Activated T-cell treated with anti-CD3 and anti-CD28 coated beads, Interleukin-2, amount 50 U/mL, for 24 hours (primary cell): ENCODE data around the gene AQR.
"Not testable (repeated sequence)": the region's sequence is repeated elsewhere in the genome, so short reads cannot be mapped to it uniquely, and the experiment has no call there.

Experiments
- DNase-seq: peaks from one replicate; pipeline ENCODE4 v3.0.0-alpha.2; 2020
- H3K27ac Mint-ChIP-seq: 2 replicates; pipeline ENCODE4 v1.8.0; 2020; ENCODE audit warnings: mild to moderate bottlenecking, mixed read lengths
- H3K27me3 Mint-ChIP-seq: 2 replicates; pipeline ENCODE4 v1.8.0; 2020; ENCODE audit warnings: mixed read lengths
- H3K36me3 Mint-ChIP-seq: 2 replicates; pipeline ENCODE4 v1.8.0; 2020; ENCODE audit warnings: low read depth, mixed read lengths
- H3K4me1 Mint-ChIP-seq: 2 replicates; pipeline ENCODE4 v1.8.0; 2020; ENCODE audit warnings: low read depth, mixed read lengths
- H3K4me3 Mint-ChIP-seq: 2 replicates; pipeline ENCODE4 v1.8.0; 2020; ENCODE audit warnings: mild to moderate bottlenecking, moderate library complexity, mixed read lengths
- H3K9me3 Mint-ChIP-seq: 2 replicates; pipeline ENCODE4 v1.8.0; 2020; ENCODE audit warnings: mixed read lengths

Gene AQR

DNA sequence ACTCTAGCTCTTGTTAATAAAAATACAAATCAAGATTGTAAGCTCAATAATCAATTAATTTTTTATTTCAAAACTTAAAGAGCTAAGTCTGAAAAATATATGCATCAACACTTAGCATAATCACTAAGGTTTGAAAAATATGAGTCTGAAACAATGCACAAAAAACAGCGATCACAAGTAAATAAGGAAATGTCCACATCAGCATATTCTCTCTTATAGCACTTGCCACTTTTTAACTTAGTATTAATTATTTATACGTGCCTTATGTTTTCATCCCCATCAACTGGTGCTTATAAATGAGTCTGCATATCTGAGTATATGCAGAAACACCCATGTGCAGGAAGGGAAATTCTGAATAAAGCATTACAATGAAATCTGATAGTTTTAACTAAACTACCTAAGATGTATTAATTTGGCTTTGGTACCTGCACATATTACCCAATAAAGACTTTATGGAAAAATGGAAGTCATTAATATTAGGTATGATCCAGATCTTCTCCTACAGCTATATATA, 28.3 kb downstream of the AQR start:
- peaks cover 90% of the 10 kb centered on the region for H3K36me3 Mint-ChIP-seq

DNA sequence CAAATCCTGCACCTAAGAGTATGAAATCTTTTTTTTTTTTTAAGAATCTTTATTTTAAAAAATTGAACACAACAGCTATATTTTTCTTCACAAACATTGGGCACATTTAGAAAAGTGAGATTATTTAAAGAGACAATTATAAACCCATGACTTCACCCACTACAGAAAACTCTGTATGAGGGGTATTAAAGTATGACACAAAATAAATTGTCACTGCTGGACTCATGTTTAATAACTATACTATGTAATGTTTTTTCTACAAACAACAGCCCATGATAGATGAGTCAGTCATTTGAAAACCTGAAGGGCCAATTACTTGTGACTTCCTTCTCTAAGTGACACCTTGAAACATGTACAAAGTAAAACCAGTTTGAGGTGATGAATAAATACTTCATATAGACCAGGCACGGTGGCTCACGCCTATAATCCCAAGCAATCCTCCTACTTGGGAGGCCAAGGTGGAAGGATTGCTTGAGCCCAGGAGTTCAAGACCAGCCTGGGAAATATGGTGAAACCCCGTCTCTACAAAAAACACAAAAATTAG, 36.0 kb downstream of the AQR start:
- no peaks in the 10 kb centered on the region for H3K4me1 Mint-ChIP-seq
- DNase-seq: no peak
- peaks cover 89% of the 10 kb centered on the region for H3K36me3 Mint-ChIP-seq
- no peaks in the 10 kb centered on the region for H3K27me3 Mint-ChIP-seq
- H3K27ac Mint-ChIP-seq: peak overlapping the region; percentile 37
- H3K9me3 Mint-ChIP-seq: no peaks in the 10 kb centered on the region
- no peak overlapping the region for H3K4me3 Mint-ChIP-seq

More for the DNA sequence above, 28.3 kb downstream of the AQR start:
- H3K4me1 Mint-ChIP-seq: no peaks in the 10 kb centered on the region
- no peaks in the 10 kb centered on the region for H3K9me3 Mint-ChIP-seq
- H3K27me3 Mint-ChIP-seq: no peaks in the 10 kb centered on the region
- no peak overlapping the region for H3K4me3 Mint-ChIP-seq
- no peak for DNase-seq
- no peak overlapping the region for H3K27ac Mint-ChIP-seq

DNA sequence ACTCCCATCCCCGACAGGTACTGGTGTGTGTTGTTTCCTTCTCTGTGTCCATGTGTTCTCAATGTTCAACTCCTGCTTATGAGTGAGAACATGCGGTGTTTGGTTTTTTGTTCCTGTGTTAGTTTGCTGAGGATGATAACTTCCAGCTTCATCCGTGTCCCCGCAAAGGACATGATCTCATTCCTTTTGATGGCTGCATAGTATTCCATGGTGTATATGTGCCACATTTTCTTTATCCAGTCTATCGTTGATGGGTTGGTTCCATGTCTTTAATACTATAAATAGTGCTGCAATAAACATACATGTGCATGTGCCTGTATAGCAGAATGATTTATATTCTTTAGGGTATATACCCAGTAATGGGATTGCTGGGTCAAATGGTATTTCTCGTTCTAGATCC, 41.2 kb downstream of the AQR start:
- not testable (repeated sequence) for H3K9me3 Mint-ChIP-seq, H3K27ac Mint-ChIP-seq, H3K27me3 Mint-ChIP-seq, DNase-seq, H3K4me3 Mint-ChIP-seq, H3K4me1 Mint-ChIP-seq
- H3K36me3 Mint-ChIP-seq: peaks cover 88% of the 10 kb centered on the region

DNA sequence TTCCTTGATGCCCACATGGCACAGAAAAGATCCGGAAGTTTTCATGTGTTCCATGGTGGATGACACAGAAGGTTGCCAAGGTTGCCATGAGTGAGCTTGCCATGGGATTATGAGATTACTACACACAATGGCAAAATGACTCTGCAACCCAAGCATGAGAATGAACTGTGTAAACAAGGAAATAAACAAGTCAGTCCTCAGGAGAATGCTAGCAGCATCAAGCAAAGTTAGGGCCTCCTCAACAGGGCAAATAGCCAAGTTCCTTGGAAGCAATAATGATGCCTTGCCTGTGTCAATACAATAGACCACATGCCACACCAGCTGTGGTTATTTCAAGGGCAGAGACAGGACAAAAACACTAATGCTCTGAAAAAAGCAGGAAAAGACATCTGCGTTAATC, 41.8 kb downstream of the AQR start:
- H3K4me3 Mint-ChIP-seq: no peak overlapping the region
- DNase-seq: no peak
- peaks cover 88% of the 10 kb centered on the region for H3K36me3 Mint-ChIP-seq
- H3K27me3 Mint-ChIP-seq: no peaks in the 10 kb centered on the region
- H3K4me1 Mint-ChIP-seq: peaks cover 1% of the 10 kb centered on the region
- no peaks in the 10 kb centered on the region for H3K9me3 Mint-ChIP-seq
- no peak overlapping the region for H3K27ac Mint-ChIP-seq

DNA sequence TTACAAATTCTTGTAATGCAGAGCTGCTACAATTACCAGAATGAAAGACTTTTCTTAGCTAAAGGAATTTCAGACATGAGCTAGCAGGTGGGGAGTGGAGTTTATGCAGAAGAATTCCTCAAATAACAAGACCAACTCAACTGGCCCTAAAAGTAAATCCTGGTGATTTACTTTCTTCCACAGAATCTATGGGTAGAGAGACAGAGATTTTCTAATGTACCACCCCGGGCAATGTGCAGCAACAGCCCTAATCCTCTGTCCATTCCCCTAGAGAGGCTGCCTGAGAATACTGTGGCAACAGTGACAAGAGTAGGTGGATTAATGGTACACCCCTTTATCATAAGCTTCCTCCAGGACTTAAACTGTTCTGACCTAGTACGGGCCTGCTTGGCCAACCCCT, 55.2 kb downstream of the AQR start:
- H3K4me1 Mint-ChIP-seq: no peaks in the 10 kb centered on the region
- no peak overlapping the region for H3K27ac Mint-ChIP-seq
- H3K4me3 Mint-ChIP-seq: no peak overlapping the region
- no peak for DNase-seq
- peaks cover 94% of the 10 kb centered on the region for H3K36me3 Mint-ChIP-seq
- H3K9me3 Mint-ChIP-seq: no peaks in the 10 kb centered on the region
- H3K27me3 Mint-ChIP-seq: no peaks in the 10 kb centered on the region

DNA sequence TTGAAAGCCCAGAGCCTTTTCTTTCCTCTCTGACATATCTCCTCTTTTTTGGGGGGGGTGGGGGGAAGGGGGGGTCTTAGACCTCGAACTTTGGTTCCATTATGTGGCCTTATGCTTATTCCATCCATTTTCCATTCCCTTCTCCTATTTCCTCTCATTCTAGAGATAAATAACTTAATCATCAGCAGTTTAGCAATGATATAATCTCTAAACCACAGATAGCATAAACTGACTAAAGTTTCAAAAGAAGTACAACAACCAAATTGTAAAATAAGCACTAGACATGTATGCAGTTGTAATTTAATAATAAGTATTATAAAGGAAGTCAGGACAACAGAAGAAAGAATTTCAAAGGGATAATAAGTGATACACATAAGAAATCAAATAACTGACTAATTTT, 64.5 kb downstream of the AQR start:
- H3K9me3 Mint-ChIP-seq: no peaks in the 10 kb centered on the region
- H3K27me3 Mint-ChIP-seq: no peaks in the 10 kb centered on the region
- H3K36me3 Mint-ChIP-seq: peaks cover 85% of the 10 kb centered on the region
- no peaks in the 10 kb centered on the region for H3K4me1 Mint-ChIP-seq
- no peak overlapping the region for H3K4me3 Mint-ChIP-seq
- no peak overlapping the region for H3K27ac Mint-ChIP-seq
- DNase-seq: no peak

DNA sequence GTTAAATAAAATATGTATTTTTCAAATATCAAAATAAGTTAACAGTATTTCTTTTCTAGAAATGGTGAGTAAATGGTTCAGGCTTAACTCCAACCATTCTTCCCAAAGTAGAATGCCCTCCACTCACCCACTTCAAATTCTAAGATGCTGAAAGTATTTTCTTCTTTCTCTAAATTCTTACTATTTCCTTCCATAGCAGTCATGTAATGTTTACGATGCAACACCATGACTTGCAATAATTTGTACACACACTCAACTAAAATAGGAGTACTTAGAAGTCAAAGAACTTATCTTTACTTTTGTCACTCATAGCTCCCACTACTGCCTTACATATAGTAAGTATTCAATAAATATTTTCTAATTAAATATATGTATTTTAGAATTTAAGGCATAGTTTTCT, 65.0 kb downstream of the AQR start:
- Mint-ChIP-seq H3K27ac (no peak overlapping the region), H3K9me3 (no peaks in the 10 kb centered on the region), H3K36me3 (peaks cover 83% of the 10 kb centered on the region), H3K4me3 (no peak overlapping the region), H3K27me3 (no peaks in the 10 kb centered on the region), H3K4me1 (no peaks in the 10 kb centered on the region)
- DNase-seq: no peak

DNA sequence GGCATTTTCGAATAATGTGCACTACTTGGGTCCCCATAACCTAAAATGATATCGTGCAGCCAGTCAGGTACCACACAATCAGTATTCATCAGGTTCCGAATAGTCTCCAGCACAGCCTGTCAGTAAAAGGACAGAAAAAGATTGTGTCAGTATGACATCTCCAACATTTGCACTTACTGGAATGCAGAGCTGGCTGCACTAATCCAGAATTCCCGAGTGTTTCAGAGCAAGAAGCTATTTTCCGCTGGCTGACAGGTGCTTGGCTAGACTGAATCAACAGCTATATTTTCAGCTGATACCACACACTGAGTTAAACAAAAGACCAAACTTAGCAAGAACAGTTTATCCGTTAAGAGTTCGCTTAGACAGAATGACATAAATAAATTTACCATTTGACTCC, 68.8 kb downstream of the AQR start:
- no peaks in the 10 kb centered on the region for H3K9me3 Mint-ChIP-seq
- no peak overlapping the region for H3K4me3 Mint-ChIP-seq
- H3K27ac Mint-ChIP-seq: no peak overlapping the region
- no peak for DNase-seq
- H3K36me3 Mint-ChIP-seq: peaks cover 81% of the 10 kb centered on the region
- H3K27me3 Mint-ChIP-seq: no peaks in the 10 kb centered on the region
- H3K4me1 Mint-ChIP-seq: no peaks in the 10 kb centered on the region

DNA sequence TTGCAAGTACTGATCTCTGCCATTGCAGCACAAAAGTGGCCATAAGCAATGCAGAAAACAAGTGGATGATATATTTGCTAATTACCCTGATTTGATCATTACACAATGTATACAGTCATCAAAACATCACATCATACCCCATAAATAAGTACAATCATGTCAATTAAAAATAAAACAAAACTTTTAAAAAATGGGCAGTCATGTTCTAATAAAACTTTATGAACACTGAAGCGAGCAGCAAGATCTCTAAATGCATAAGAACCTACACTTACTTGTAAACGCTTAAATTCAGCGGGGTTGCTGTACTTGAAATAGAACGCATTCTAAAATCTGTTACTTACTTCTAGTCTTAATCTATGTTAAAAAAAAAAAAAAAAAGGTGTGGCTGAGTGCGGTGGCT, 73.4 kb downstream of the AQR start:
- H3K36me3 Mint-ChIP-seq: peaks cover 88% of the 10 kb centered on the region
- H3K4me3 Mint-ChIP-seq: no peak overlapping the region

DNA sequence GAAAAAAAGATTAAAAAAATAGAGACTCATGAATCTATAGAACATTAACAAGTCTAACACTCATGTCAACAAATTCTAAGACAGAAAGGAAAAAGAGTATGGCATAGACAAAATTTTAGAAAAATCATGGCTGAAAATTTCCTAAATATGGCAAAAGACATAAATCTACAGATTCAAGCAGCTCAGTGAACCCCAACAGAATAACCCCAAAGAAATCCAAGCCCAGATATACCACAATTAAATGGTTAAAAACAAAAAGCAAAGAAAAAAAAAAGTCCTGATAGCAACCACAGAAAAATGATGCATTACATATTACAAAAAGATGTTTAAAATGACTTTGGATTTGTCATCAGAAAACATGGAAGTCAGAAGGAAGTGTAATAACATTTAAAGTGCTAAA, 75.6 kb downstream of the AQR start:
- Mint-ChIP-seq H3K36me3 (peaks cover 93% of the 10 kb centered on the region), H3K27ac (no peak overlapping the region)

More for the DNA sequence above, 73.4 kb downstream of the AQR start:
- H3K27ac Mint-ChIP-seq: no peak overlapping the region
- H3K9me3 Mint-ChIP-seq: peaks cover 21% of the 10 kb centered on the region
- no peak for DNase-seq
- no peaks in the 10 kb centered on the region for H3K4me1 Mint-ChIP-seq
- H3K27me3 Mint-ChIP-seq: no peaks in the 10 kb centered on the region

DNA sequence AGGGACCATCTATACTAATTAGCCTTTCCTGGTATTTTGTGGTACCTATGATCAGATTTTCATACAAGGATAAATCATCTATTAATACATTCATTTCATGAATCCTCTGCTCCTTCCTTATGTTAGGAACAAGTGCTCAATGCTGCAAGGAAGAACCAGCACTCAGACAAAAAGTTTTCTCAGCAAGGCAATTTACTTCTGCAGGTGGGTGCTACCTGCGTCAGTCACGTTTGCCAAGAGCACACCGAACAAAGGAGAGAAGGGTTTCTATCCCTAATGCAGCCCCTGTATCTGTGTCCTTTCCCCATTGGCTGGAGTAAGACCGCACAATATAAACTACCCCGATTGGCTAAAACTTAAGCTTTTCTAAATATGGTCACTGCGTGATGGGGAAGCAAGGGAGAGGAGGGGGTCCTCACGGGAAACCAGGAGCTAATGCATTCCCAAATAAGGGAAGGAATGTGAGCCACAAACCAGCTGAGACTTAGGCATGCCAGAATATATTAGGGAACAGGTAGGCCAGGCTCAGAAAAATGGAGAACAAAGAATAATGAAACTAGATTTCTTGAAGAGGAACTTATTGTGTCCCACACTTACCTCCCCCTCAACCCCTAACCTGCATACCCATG, 76.5 kb downstream of the AQR start:
- Mint-ChIP-seq H3K4me3 (no peak overlapping the region), H3K9me3 (peaks cover 21% of the 10 kb centered on the region), H3K27me3 (no peaks in the 10 kb centered on the region), H3K4me1 (no peaks in the 10 kb centered on the region), H3K27ac (no peak overlapping the region), H3K36me3 (peaks cover 94% of the 10 kb centered on the region)
- no peak for DNase-seq

More for the DNA sequence above, 75.6 kb downstream of the AQR start:
- peaks cover 21% of the 10 kb centered on the region for H3K9me3 Mint-ChIP-seq
- no peak for DNase-seq
- H3K4me3 Mint-ChIP-seq: no peak overlapping the region
- no peaks in the 10 kb centered on the region for H3K4me1 Mint-ChIP-seq
- no peaks in the 10 kb centered on the region for H3K27me3 Mint-ChIP-seq

DNA sequence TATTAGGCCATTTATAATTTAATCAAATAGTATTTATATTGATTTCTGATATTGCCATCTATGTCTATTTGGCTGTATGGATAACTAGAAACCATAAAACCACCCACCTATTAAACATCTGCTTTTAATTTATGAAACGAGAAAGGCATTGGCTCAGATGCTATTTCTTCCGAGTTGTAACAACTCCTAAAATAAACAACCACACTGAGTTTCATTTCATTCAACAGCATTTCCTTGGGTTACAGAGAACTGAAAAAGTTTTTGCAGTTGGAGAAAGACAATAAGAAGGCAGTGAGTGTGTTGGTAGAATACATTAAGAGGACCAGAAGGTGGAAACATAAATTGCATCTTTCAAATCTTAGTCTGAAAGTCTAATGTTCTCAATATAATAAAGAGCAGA, 79.1 kb downstream of the AQR start:
- DNase-seq: no peak
- Mint-ChIP-seq H3K4me1 (peaks cover 3% of the 10 kb centered on the region), H3K27ac (no peak overlapping the region), H3K27me3 (no peaks in the 10 kb centered on the region), H3K9me3 (peaks cover 21% of the 10 kb centered on the region), H3K4me3 (no peak overlapping the region), H3K36me3 (peaks cover 91% of the 10 kb centered on the region)

DNA sequence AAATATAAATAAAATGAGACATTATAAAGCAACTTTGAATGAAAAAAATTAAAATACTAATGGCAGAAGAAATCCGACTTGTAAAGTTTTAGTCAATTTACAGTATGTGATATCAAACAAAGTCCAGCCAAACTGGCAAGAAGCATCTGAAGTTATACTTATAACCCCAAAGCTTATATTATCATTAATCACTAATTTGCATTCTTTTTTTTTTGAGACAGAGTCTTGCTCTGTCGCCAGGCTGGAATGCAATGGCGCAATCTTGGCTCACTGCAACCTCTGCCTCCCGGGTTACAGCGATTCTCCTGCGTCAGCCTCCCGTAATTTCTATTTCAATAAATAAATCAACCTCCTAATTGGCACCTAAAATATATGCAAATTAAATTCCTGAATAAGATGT, 80.1 kb downstream of the AQR start:
- Mint-ChIP-seq H3K4me1 (peaks cover 3% of the 10 kb centered on the region), H3K9me3 (peaks cover 20% of the 10 kb centered on the region), H3K36me3 (peaks cover 92% of the 10 kb centered on the region), H3K27ac (no peak overlapping the region), H3K4me3 (no peak overlapping the region), H3K27me3 (no peaks in the 10 kb centered on the region)
- no peak for DNase-seq

DNA sequence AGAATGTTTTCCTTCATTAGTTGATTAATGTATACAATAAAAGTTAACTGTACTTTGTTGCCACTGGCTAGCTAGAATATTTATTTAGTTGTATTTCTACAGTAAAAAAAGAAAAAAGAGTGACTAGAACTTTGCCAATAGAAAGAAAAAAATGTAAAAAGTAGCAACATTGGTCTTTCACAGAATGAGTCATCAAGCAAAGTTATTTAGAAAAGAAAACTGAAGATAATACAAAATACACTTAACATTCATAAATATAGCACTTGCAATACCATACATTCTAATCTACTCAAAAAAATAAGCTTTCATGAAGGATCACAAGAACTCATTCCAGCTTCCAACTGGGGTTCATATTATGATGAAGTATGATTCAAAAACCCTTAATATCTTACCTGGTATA, 83.4 kb downstream of the AQR start:
- peaks cover 3% of the 10 kb centered on the region for H3K4me1 Mint-ChIP-seq

DNA sequence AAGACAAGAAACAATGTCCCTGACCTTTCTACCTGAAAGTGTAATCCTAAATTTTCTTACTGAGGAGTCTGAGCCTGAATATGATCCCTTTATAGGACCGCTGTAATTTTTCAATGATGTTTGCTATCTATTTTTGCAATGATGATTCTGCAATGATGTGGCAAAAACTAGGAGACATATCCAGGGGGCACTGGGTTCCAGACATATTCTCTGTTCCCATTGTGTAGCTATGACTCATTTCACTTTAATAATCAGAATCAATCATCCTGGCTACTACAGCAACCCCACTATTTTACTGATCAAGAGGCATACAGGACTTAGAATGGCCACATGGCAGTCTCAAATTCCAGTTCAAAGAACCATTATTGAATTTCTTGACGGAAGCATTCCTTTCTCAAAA, 85.9 kb downstream of the AQR start:
- Mint-ChIP-seq H3K9me3 (no peaks in the 10 kb centered on the region), H3K27ac (no peak overlapping the region), H3K36me3 (peaks cover 89% of the 10 kb centered on the region), H3K27me3 (no peaks in the 10 kb centered on the region), H3K4me1 (peaks cover 3% of the 10 kb centered on the region), H3K4me3 (no peak overlapping the region)
- no peak for DNase-seq

More for the DNA sequence above, 83.4 kb downstream of the AQR start:
- Mint-ChIP-seq H3K36me3 (peaks cover 88% of the 10 kb centered on the region), H3K27ac (no peak overlapping the region), H3K27me3 (no peaks in the 10 kb centered on the region), H3K9me3 (no peaks in the 10 kb centered on the region), H3K4me3 (no peak overlapping the region)
- DNase-seq: no peak
